GM19099 (cell line): ENCODE results near the gene IER2.
A peak's percentile ranks its signal among the peaks of the same experiment; 100 is the strongest.

Experiments
- POLR2A ChIP-seq: IDR thresholded peaks from 3 replicates; pipeline ENCODE4 v1.6.1; 2011; ENCODE audit warnings: low read depth; ENCODE audit not compliant: insufficient read length; ENCODE audit errors: extremely low read depth

IER2 gene

GRCh38 chr19:13162724-13163608 is 12.8 kb downstream of the IER2 start:
- peak; percentile 85 for TF ChIP-seq POLR2A

GRCh38 chr19:13163609-13164342 is 13.6 kb downstream of the IER2 start:
- TF ChIP-seq POLR2A, result peak; percentile 14

- no peak for TF ChIP-seq POLR2A
These were observed 14.3 kb downstream of the IER2 start for GRCh38 chr19:13164343-13165161.

GRCh38 chr19:13165162-13165997 is 15.2 kb downstream of the IER2 start:
- no peak for TF ChIP-seq POLR2A

GRCh38 chr19:13169769-13170168 is 19.6 kb downstream of the IER2 start:
- TF ChIP-seq POLR2A, result no peak

- TF ChIP-seq POLR2A, result no peak
These were observed 20.9 kb downstream of the IER2 start for GRCh38 chr19:13171146-13171545.

- no peak for TF ChIP-seq POLR2A
These were observed 22.3 kb downstream of the IER2 start for GRCh38 chr19:13172346-13173138.

GRCh38 chr19:13173139-13173737 is 23.0 kb downstream of the IER2 start:
- no peak for TF ChIP-seq POLR2A

- no peak for TF ChIP-seq POLR2A
These were observed 26.1 kb downstream of the IER2 start for GRCh38 chr19:13176345-13176744.

- no peak for TF ChIP-seq POLR2A
These were observed 31.7 kb downstream of the IER2 start for GRCh38 chr19:13181747-13182388.

- no peak for TF ChIP-seq POLR2A
These were observed 37.2 kb downstream of the IER2 start for GRCh38 chr19:13187419-13187818.

- no peak for TF ChIP-seq POLR2A
These were observed 39.4 kb downstream of the IER2 start for GRCh38 chr19:13189600-13189999.
